Activated T-cell treated with anti-CD3 and anti-CD28 coated beads, Interleukin-2, amount 50 U/mL, for 4 hours (primary cell): ENCODE data around the gene SCRN3. TPM values are rescaled to one million over a fixed set of nuclear protein-coding genes. Genes with fewer than 3 reads are reported as not detected.
"Not testable (repeated sequence)": the region's sequence is repeated elsewhere in the genome, so short reads cannot be mapped to it uniquely, and the experiment has no call there.

Source experiments
- ATAC-seq, 2 donors: fragments of 200-7000 bp; cut with Tn5 transposase; one replicate each; pipeline ENCODE4 v1.10.0; 2021
- DNase-seq: peaks from one replicate; pipeline ENCODE4 v3.0.0-alpha.2; 2020
- H3K27me3 Mint-ChIP-seq: one replicate; pipeline ENCODE4 v1.8.0; 2021; ENCODE audit warnings: low read depth, mixed read lengths
- H3K36me3 Mint-ChIP-seq: one replicate; pipeline ENCODE4 v1.8.0; 2022; ENCODE audit warnings: mixed read lengths; ENCODE audit not compliant: insufficient read depth
- H3K4me1 Mint-ChIP-seq: one replicate; pipeline ENCODE4 v1.8.0; 2021; ENCODE audit warnings: low read depth, mixed read lengths
- H3K4me3 Mint-ChIP-seq: one replicate; pipeline ENCODE4 v1.8.0; 2021; ENCODE audit warnings: mild to moderate bottlenecking, moderate library complexity, mixed read lengths
- H3K9me3 Mint-ChIP-seq: one replicate; pipeline ENCODE4 v1.8.0; 2021; ENCODE audit warnings: mixed read lengths
- total RNA-seq, 3 donors: library from RNA; stranded (reverse); gene quantifications; one replicate each; pipeline ENCODE4 v1.2.1, GENCODE V29; 2021

Gene SCRN3
- total RNA-seq, 3 donors from 2014 or later, result 11.7 to 14.4 (median 14.2) TPM

DNA sequence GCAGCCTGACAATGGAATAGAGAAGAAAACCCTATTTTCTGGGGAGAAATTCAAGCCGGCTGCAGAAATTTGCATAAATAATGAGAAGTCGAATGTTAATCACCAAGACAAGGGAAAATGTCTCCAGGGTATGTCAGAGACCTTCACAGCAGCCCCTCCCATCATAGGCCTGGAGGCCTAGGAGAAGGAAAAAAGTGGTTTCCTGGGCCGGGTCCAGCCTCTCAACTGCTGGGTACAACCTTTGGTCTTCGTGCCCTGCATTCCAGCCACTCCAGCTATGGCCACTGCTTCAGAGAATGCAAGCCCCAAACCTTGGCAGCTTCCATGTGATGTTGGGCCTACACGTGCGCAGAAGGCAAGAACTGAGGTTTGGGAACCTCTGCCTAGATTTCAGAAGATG lies 6.0 kb upstream of the SCRN3 start:
- no peak overlapping the region for H3K4me3 Mint-ChIP-seq
- no peak for ATAC-seq

GRCh38 chr2:174390303-174390702 lies 5.2 kb upstream of the SCRN3 start:
- ATAC-seq, H3K4me3 Mint-ChIP-seq, H3K9me3 Mint-ChIP-seq, DNase-seq, H3K27me3 Mint-ChIP-seq: not testable (repeated sequence)
- peaks cover 40% of the 10 kb centered on the region for H3K36me3 Mint-ChIP-seq
- peaks cover 42% of the 10 kb centered on the region for H3K4me1 Mint-ChIP-seq

More for the DNA sequence above, 6.0 kb upstream of the SCRN3 start:
- H3K27me3 Mint-ChIP-seq, result no peaks in the 10 kb centered on the region
- peaks cover 39% of the 10 kb centered on the region for H3K4me1 Mint-ChIP-seq
- no peak for DNase-seq
- peaks cover 42% of the 10 kb centered on the region for H3K36me3 Mint-ChIP-seq
- no peaks in the 10 kb centered on the region for H3K9me3 Mint-ChIP-seq

DNA sequence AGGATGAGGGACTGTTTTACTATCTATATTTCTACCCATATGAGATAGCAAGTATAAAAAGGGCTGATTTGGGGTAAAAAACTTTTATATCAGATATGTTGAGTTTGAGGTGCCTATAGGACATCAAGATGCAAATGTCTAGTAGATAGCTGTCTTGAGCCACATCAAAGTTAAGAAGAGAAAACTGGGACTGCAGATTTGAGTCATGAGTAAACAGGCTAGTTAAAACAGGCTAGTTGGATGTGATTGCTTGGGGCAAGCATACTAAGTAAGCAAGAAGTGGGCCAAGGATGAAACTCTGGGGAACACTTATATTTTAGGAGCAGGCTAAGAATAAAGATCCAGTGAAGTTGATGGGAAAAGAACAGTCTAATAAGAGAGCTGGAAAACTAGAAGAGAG lies 2.8 kb upstream of the SCRN3 start:
- Mint-ChIP-seq H3K27me3 (no peaks in the 10 kb centered on the region), H3K4me3 (no peak overlapping the region), H3K4me1 (peaks cover 50% of the 10 kb centered on the region), H3K9me3 (no peaks in the 10 kb centered on the region), H3K36me3 (peaks cover 28% of the 10 kb centered on the region)
- DNase-seq (no peak), ATAC-seq (no peak)

DNA sequence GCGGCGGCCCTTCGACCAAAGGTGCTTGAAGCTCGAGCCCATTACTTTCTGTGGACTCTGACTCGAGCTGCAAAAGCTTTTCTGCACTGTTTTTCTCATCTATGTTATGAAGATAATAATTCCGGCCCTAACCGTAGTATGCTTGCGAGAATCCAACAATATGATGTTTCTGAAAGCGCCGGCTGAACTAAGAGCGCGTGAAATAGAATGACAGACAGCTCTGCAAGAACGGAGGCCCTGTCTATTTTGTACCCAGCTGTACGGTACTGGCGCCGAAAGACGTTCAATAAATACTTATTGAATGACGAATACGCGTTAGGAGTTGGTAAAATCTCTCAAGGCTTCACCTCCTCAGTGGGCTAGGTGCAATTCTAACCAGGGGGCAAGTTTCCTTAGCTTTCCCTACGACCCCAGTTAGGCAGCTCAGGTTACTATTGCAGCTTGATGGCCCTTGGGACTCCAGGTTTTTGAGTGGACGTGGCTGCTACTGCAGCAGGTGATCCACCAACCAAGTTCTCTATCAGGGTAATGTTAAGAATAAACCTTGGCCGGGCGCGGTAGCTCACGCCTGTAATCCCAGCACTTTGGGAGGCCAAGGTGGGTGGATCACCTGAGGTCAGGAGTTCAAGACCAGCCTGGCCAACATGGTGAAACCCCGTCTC lies 570 bp downstream of the SCRN3 start:
- Mint-ChIP-seq H3K4me3 (peak overlapping the region; percentile 93), H3K4me1 (peaks cover 38% of the 10 kb centered on the region)

GRCh38 chr2:174397773-174398172 lies 2.2 kb downstream of the SCRN3 start:
- no peak overlapping the region for H3K4me3 Mint-ChIP-seq
- peaks cover 9% of the 10 kb centered on the region for H3K36me3 Mint-ChIP-seq
- no peaks in the 10 kb centered on the region for H3K27me3 Mint-ChIP-seq
- ATAC-seq (no peak), DNase-seq (no peak)
- peaks cover 26% of the 10 kb centered on the region for H3K4me1 Mint-ChIP-seq
- no peaks in the 10 kb centered on the region for H3K9me3 Mint-ChIP-seq

More for the DNA sequence above, 570 bp downstream of the SCRN3 start:
- Mint-ChIP-seq H3K27me3 (no peaks in the 10 kb centered on the region), H3K9me3 (no peaks in the 10 kb centered on the region), H3K36me3 (peaks cover 15% of the 10 kb centered on the region)
- ATAC-seq (peak; percentile 27 to 52), DNase-seq (no peak)

DNA sequence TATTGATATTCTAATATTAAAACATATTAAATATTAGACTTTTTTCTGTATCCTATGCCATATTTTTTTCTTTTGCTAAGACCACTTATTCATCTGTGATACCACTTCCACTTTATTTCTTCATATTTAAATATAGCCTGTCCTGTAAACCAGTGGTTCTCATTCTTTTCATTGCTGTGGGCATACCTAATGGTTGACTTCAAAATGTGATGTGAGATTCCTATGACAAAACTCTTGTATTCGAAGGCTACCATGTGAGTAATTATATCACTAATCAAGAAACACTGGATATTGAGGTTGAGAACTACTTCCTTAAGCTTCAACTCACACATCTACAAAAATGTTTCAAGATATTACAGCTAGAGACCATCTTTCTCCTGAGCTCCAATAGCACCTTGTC lies 3.6 kb downstream of the SCRN3 start:
- H3K27me3 Mint-ChIP-seq, result no peaks in the 10 kb centered on the region
- peaks cover 15% of the 10 kb centered on the region for H3K36me3 Mint-ChIP-seq
- DNase-seq (no peak), ATAC-seq (no peak)
- no peaks in the 10 kb centered on the region for H3K9me3 Mint-ChIP-seq
- H3K4me1 Mint-ChIP-seq, result peaks cover 17% of the 10 kb centered on the region
- no peak overlapping the region for H3K4me3 Mint-ChIP-seq

DNA sequence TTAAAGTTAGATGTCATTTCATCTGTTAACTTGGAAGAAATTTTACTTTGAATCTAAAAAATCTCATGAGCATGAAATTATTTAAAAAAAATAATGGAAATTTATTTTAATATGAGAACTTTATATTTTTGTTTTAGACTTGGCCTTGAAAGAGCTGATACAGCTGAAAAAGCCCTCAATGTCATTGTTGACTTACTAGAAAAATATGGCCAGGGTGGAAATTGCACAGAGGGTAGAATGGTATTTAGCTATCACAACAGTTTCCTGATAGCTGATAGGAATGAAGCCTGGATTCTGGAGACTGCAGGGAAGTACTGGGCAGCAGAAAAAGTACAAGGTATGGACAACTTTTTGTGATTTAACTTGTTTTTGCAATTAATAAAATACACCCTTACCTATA lies 5.3 kb downstream of the SCRN3 start:
- no peak for DNase-seq

DNA sequence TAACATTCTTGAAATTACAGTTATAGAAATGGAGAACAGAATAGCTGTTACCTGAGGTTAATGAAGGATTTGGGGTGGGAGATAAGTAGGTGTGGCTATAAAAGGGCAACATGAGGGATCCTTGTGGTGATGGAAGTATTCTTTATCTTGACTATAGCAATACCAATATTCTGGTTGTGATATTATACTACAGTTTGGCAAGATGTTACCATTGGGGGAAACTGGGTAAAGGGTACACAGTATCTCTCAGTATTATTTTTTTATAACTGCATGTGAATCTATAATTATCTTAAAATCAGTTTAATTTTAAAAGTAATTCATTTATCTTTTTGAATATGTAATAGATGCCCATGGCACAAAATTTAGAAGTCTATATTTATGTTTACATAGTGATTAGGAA lies 8.1 kb downstream of the SCRN3 start:
- DNase-seq (no peak), ATAC-seq (no peak)
- Mint-ChIP-seq H3K27me3 (no peaks in the 10 kb centered on the region), H3K4me1 (no peaks in the 10 kb centered on the region), H3K36me3 (peaks cover 15% of the 10 kb centered on the region), H3K9me3 (no peaks in the 10 kb centered on the region), H3K4me3 (no peak overlapping the region)

More for the DNA sequence above, 5.3 kb downstream of the SCRN3 start:
- no peak for ATAC-seq
- no peaks in the 10 kb centered on the region for H3K27me3 Mint-ChIP-seq
- no peak overlapping the region for H3K4me3 Mint-ChIP-seq
- peaks cover 15% of the 10 kb centered on the region for H3K36me3 Mint-ChIP-seq
- peaks cover 10% of the 10 kb centered on the region for H3K4me1 Mint-ChIP-seq
- H3K9me3 Mint-ChIP-seq, result no peaks in the 10 kb centered on the region

DNA sequence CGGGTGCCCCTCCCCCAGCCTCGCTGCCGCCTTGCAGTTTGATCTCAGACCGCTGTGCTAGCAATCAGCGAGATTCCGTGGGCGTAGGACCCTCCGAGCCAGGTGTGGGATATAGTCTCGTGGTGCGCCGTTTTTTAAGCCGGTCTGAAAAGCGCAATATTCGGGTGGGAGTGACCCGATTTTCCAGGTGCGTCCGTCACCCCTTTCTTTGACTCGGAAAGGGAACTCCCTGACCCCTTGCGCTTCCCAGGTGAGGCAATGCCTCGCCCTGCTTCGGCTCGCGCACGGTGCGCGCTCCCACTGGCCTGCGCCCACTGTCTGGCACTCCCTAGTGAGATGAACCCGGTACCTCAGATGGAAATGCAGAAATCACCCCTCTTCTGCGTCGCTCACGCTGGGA lies 14.5 kb downstream of the SCRN3 start:
- not testable (repeated sequence) for H3K4me3 Mint-ChIP-seq, H3K9me3 Mint-ChIP-seq, ATAC-seq, H3K27me3 Mint-ChIP-seq, H3K4me1 Mint-ChIP-seq, DNase-seq
- peaks cover 13% of the 10 kb centered on the region for H3K36me3 Mint-ChIP-seq

DNA sequence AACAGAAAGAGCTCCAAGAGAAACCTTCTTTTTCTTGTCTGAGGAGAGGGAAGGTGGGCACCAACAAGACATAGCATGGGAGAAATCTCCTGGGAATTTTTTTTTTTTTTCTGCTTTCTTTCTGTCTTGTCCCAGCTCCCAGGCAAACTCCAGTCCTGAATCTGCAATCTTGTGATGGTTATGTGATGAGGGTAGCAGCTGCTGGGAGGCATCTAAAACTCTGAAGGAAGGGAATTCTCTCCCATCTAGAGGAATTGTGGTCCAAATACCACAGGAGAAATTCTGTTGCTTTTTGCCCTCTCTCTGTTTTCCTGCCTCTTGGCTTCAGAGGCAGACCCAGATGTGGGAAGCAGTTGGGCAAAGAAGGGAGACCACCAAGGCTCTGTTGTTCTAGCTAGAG lies 16.7 kb downstream of the SCRN3 start:
- Mint-ChIP-seq H3K9me3 (no peaks in the 10 kb centered on the region), H3K4me1 (no peaks in the 10 kb centered on the region), H3K36me3 (peaks cover 20% of the 10 kb centered on the region), H3K4me3 (no peak overlapping the region), H3K27me3 (no peaks in the 10 kb centered on the region)
- DNase-seq, result no peak
- no peak for ATAC-seq

- Mint-ChIP-seq H3K4me3 (no peak overlapping the region), H3K36me3 (peaks cover 27% of the 10 kb centered on the region), H3K4me1 (no peaks in the 10 kb centered on the region), H3K27me3 (no peaks in the 10 kb centered on the region), H3K9me3 (peaks cover 11% of the 10 kb centered on the region)
- ATAC-seq, result no peak
- DNase-seq, result no peak
Observed at GRCh38 chr2:174428214-174428613, 32.7 kb downstream of the SCRN3 start.

DNA sequence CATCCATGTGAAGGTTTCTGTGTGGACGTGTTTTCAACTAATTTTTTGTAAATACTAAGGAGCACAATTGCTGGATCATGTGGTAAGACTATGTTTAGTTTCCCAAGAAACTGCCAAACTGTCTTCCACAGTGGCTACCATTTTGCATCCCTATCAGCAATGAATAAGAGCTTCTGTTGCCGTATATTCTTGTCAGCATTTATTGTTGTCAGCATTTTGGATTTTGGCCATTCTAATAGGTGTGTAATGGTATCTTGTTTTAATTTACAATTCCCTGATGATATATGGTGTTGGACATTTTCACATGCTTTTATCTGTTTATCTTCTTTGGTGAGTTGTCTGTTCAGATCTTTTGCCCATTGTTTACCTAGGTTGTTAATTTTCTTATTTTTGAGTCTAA lies 34.5 kb downstream of the SCRN3 start:
- Mint-ChIP-seq H3K36me3 (peaks cover 26% of the 10 kb centered on the region), H3K4me3 (no peak overlapping the region), H3K9me3 (peaks cover 11% of the 10 kb centered on the region), H3K27me3 (no peaks in the 10 kb centered on the region), H3K4me1 (no peaks in the 10 kb centered on the region)
- ATAC-seq, result no peak
- DNase-seq, result no peak

GRCh38 chr2:174431902-174432301 lies 36.4 kb downstream of the SCRN3 start:
- Mint-ChIP-seq H3K27me3 (no peaks in the 10 kb centered on the region), H3K36me3 (peaks cover 32% of the 10 kb centered on the region), H3K4me3 (no peak overlapping the region), H3K9me3 (peaks cover 11% of the 10 kb centered on the region), H3K4me1 (no peaks in the 10 kb centered on the region)
- DNase-seq (no peak), ATAC-seq (no peak)

DNA sequence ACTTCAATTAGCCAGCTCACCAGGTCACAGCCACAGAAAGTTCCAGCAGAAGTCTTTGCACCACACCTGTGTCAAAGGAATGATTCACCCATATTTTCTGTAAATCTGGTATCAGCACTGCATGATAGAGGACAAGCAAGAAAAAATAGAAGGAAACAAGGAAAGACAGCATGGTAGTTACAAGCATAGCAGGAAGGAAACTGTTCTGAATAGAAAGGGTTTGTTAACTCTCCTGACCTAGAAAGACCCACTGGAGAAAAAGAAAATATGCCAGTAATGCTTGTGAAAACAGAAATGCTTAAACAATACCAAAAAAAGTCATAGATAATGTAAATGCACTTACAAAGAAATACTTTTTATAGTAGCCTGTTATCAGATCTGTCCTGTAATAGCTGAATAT lies 40.8 kb downstream of the SCRN3 start:
- Mint-ChIP-seq H3K4me1 (no peaks in the 10 kb centered on the region), H3K9me3 (no peaks in the 10 kb centered on the region), H3K4me3 (no peak overlapping the region), H3K36me3 (peaks cover 24% of the 10 kb centered on the region), H3K27me3 (no peaks in the 10 kb centered on the region)
- no peak for DNase-seq
- ATAC-seq, result no peak

- ATAC-seq, result no peak
- H3K36me3 Mint-ChIP-seq, result peaks cover 20% of the 10 kb centered on the region
Observed at GRCh38 chr2:174438146-174438886, 42.8 kb downstream of the SCRN3 start.

More at GRCh38 chr2:174438146-174438886, 42.8 kb downstream of the SCRN3 start:
- Mint-ChIP-seq H3K4me1 (no peaks in the 10 kb centered on the region), H3K9me3 (no peaks in the 10 kb centered on the region), H3K27me3 (no peaks in the 10 kb centered on the region), H3K4me3 (no peak overlapping the region)
- DNase-seq, result no peak
